HUES6 (cell line): ENCODE data around the gene LGALS9.

Experiments
- H3K27ac ChIP-seq: 2 replicates; pipeline ENCODE4 v1.7.0; 2013; ENCODE audit warnings: low read depth, mild to moderate bottlenecking, low read length, inconsistent platforms
- H3K27me3 ChIP-seq: 2 replicates; pipeline ENCODE4 v1.6.1; 2013; ENCODE audit warnings: low read length; ENCODE audit not compliant: control insufficient read depth, insufficient read depth
- H3K36me3 ChIP-seq: 2 replicates; pipeline ENCODE4 v1.6.1; 2013; ENCODE audit warnings: low read length; ENCODE audit not compliant: control insufficient read depth, insufficient read depth
- H3K4me1 ChIP-seq: 2 replicates; pipeline ENCODE4 v1.6.1; 2013; ENCODE audit warnings: low read length; ENCODE audit not compliant: control insufficient read depth, insufficient read depth
- H3K4me3 ChIP-seq: 2 replicates; pipeline ENCODE4 v1.5.1; 2013; ENCODE audit warnings: low read depth, low read length
- H3K9ac ChIP-seq: one replicate; pipeline ENCODE4 v1.6.1; 2013; ENCODE audit warnings: mild to moderate bottlenecking, low read length
- H3K9me3 ChIP-seq: 2 replicates; pipeline ENCODE4 v1.6.1; 2013; ENCODE audit warnings: low read depth, low read length; ENCODE audit not compliant: control insufficient read depth, insufficient read depth

The LGALS9 gene

GRCh38 chr17:27596096-27596495 is 34.9 kb upstream of the LGALS9 start:
- no peaks in the 10 kb centered on the region for H3K27me3 ChIP-seq
- H3K27ac ChIP-seq, result no peak overlapping the region
- H3K4me3 ChIP-seq, result no peak overlapping the region
- H3K9me3 ChIP-seq, result no peaks in the 10 kb centered on the region
- H3K36me3 ChIP-seq, result peaks cover 66% of the 10 kb centered on the region
- H3K4me1 ChIP-seq, result no peaks in the 10 kb centered on the region; the same call in 1 of the 2 replicates
- H3K9ac ChIP-seq, result no peak overlapping the region

GRCh38 chr17:27596566-27597187 is 34.3 kb upstream of the LGALS9 start:
- no peak overlapping the region for H3K27ac ChIP-seq
- no peak overlapping the region for H3K9ac ChIP-seq
- H3K27me3 ChIP-seq, result no peaks in the 10 kb centered on the region
- no peaks in the 10 kb centered on the region for H3K9me3 ChIP-seq
- no peaks in the 10 kb centered on the region; the same call in 1 of the 2 replicates for H3K4me1 ChIP-seq
- H3K4me3 ChIP-seq, result no peak overlapping the region
- H3K36me3 ChIP-seq, result peaks cover 65% of the 10 kb centered on the region

- Histone ChIP-seq H3K9me3 (no peaks in the 10 kb centered on the region), H3K27ac (no peak overlapping the region), H3K36me3 (peaks cover 63% of the 10 kb centered on the region)
These were observed 33.8 kb upstream of the LGALS9 start for GRCh38 chr17:27597188-27597580.

GRCh38 chr17:27597783-27598320 is 33.1 kb upstream of the LGALS9 start:
- peaks cover 5% of the 10 kb centered on the region; the same call in 1 of the 2 replicates for H3K4me1 ChIP-seq
- H3K27ac ChIP-seq, result no peak overlapping the region
- H3K9ac ChIP-seq, result no peak overlapping the region
- H3K27me3 ChIP-seq, result no peaks in the 10 kb centered on the region
- peaks cover 56% of the 10 kb centered on the region for H3K36me3 ChIP-seq
- H3K9me3 ChIP-seq, result no peaks in the 10 kb centered on the region
- H3K4me3 ChIP-seq, result no peak overlapping the region

More at GRCh38 chr17:27597188-27597580, 33.8 kb upstream of the LGALS9 start:
- H3K4me1 ChIP-seq, result no peaks in the 10 kb centered on the region; the same call in 1 of the 2 replicates
- no peaks in the 10 kb centered on the region for H3K27me3 ChIP-seq
- H3K4me3 ChIP-seq, result no peak overlapping the region
- H3K9ac ChIP-seq, result no peak overlapping the region

GRCh38 chr17:27598337-27599050 is 32.5 kb upstream of the LGALS9 start:
- Histone ChIP-seq H3K27ac (no peak overlapping the region), H3K36me3 (peaks cover 54% of the 10 kb centered on the region), H3K9ac (no peak overlapping the region), H3K27me3 (no peaks in the 10 kb centered on the region), H3K4me1 (peaks cover 7% of the 10 kb centered on the region; the same call in 1 of the 2 replicates), H3K9me3 (no peaks in the 10 kb centered on the region), H3K4me3 (no peak overlapping the region)

- Histone ChIP-seq H3K36me3 (peaks cover 55% of the 10 kb centered on the region), H3K4me3 (no peak overlapping the region), H3K4me1 (peaks cover 7% of the 10 kb centered on the region; the same call in 1 of the 2 replicates), H3K9ac (no peak overlapping the region), H3K27me3 (no peaks in the 10 kb centered on the region), H3K27ac (no peak overlapping the region), H3K9me3 (no peaks in the 10 kb centered on the region)
These were observed 30.5 kb upstream of the LGALS9 start for GRCh38 chr17:27600471-27600870.

GRCh38 chr17:27601069-27601974 is 29.7 kb upstream of the LGALS9 start:
- no peaks in the 10 kb centered on the region for H3K27me3 ChIP-seq
- no peak overlapping the region for H3K9ac ChIP-seq
- no peak overlapping the region for H3K4me3 ChIP-seq
- no peaks in the 10 kb centered on the region for H3K9me3 ChIP-seq
- no peak overlapping the region for H3K27ac ChIP-seq
- H3K36me3 ChIP-seq, result peaks cover 54% of the 10 kb centered on the region
- peaks cover 7% of the 10 kb centered on the region; the same call in 1 of the 2 replicates for H3K4me1 ChIP-seq

- Histone ChIP-seq H3K4me3 (no peak overlapping the region), H3K9ac (no peak overlapping the region), H3K27ac (no peak overlapping the region), H3K4me1 (peaks cover 7% of the 10 kb centered on the region; the same call in 1 of the 2 replicates), H3K27me3 (no peaks in the 10 kb centered on the region), H3K9me3 (no peaks in the 10 kb centered on the region), H3K36me3 (peaks cover 57% of the 10 kb centered on the region)
These were observed 29.0 kb upstream of the LGALS9 start for GRCh38 chr17:27601975-27602302.

GRCh38 chr17:27602721-27603420 is 28.1 kb upstream of the LGALS9 start:
- Histone ChIP-seq H3K4me1 (peaks cover 7% of the 10 kb centered on the region; the same call in 1 of the 2 replicates), H3K27ac (no peak overlapping the region; the same call in 1 of the 2 replicates), H3K27me3 (no peaks in the 10 kb centered on the region), H3K4me3 (no peak overlapping the region), H3K9me3 (no peaks in the 10 kb centered on the region), H3K9ac (no peak overlapping the region), H3K36me3 (peaks cover 57% of the 10 kb centered on the region)

GRCh38 chr17:27603421-27603770 is 27.6 kb upstream of the LGALS9 start:
- no peaks in the 10 kb centered on the region for H3K9me3 ChIP-seq
- peaks cover 58% of the 10 kb centered on the region for H3K36me3 ChIP-seq
- H3K4me3 ChIP-seq, result no peak overlapping the region
- peaks cover 7% of the 10 kb centered on the region; the same call in 1 of the 2 replicates for H3K4me1 ChIP-seq
- no peaks in the 10 kb centered on the region for H3K27me3 ChIP-seq
- H3K27ac ChIP-seq, result no peak overlapping the region
- H3K9ac ChIP-seq, result no peak overlapping the region
